GM23338 (cell line): ENCODE data around the gene RAB11A.

Experiments
- CREB1 ChIP-seq: fragments of 250-450 bp; sonication (Bioruptor Pico); IDR thresholded peaks from 2 replicates; pipeline ENCODE4 v1.5.0; 2020; ENCODE audit warnings: low read depth, mild to moderate bottlenecking, moderate library complexity
- ETS1 ChIP-seq: IDR thresholded peaks from 2 replicates; pipeline ENCODE4 v1.6.1; 2016; ENCODE audit warnings: antibody characterized with exemption
- EZH2 ChIP-seq: fragments of 200-600 bp; sonication (generic); IDR thresholded peaks from one replicate; pipeline ENCODE4 v1.8.0; 2017; ENCODE audit warnings: antibody characterized with exemption, mild to moderate bottlenecking, low read depth; ENCODE audit not compliant: unreplicated experiment
- EZH2phosphoT487 ChIP-seq: fragments of 200-600 bp; sonication (generic); IDR thresholded peaks from one replicate; pipeline ENCODE4 v1.8.1; 2018; ENCODE audit warnings: antibody characterized with exemption; ENCODE audit not compliant: unreplicated experiment
- JUNB ChIP-seq: IDR thresholded peaks from one replicate; pipeline ENCODE4 v1.6.1; 2016; ENCODE audit warnings: antibody characterized with exemption; ENCODE audit not compliant: unreplicated experiment
- NANOG ChIP-seq: IDR thresholded peaks from 2 replicates; pipeline ENCODE4 v1.6.1; 2016; ENCODE audit warnings: antibody characterized with exemption, borderline replicate concordance
- POLR2AphosphoS5 ChIP-seq: IDR thresholded peaks from 2 replicates; pipeline ENCODE4 v1.6.1; 2016; ENCODE audit warnings: antibody characterized with exemption, low read depth
- REST ChIP-seq: IDR thresholded peaks from one replicate; pipeline ENCODE4 v1.6.1; 2018; ENCODE audit warnings: antibody characterized with exemption; ENCODE audit not compliant: unreplicated experiment
- STAT1 ChIP-seq: IDR thresholded peaks from one replicate; pipeline ENCODE4 v1.6.1; 2016; ENCODE audit warnings: antibody characterized with exemption; ENCODE audit not compliant: unreplicated experiment
- ZNF114 ChIP-seq: fragments of 250-450 bp; sonication (Bioruptor Pico); IDR thresholded peaks from 2 replicates; pipeline ENCODE4 v1.5.0; 2020; ENCODE audit warnings: mild to moderate bottlenecking, moderate library complexity
- ZNF331 ChIP-seq: fragments of 250-450 bp; sonication (Bioruptor Pico); IDR thresholded peaks from 2 replicates; pipeline ENCODE4 v1.5.0; 2020; ENCODE audit warnings: low read depth, mild to moderate bottlenecking, moderate library complexity
- TF ChIP-seq, protein P1 (sequence below), 2 experiments: fragments of 200-600 bp in 1 of 2; sonication (generic) in 1 of 2; conservative IDR thresholded peaks; 2 replicates each; pipeline versions ENCODE4 v1.5.1 to v1.6.1; 2016 to 2017; ENCODE audit warnings: antibody characterized with exemption in 2 of 2, low read depth in 2 of 2, mild to moderate bottlenecking in 2 of 2, moderate library complexity in 1 of 2

GRCh38 chr15:65939901-65940617, 70.8 kb downstream of the RAB11A start:
- TF ChIP-seq, protein P1, sequence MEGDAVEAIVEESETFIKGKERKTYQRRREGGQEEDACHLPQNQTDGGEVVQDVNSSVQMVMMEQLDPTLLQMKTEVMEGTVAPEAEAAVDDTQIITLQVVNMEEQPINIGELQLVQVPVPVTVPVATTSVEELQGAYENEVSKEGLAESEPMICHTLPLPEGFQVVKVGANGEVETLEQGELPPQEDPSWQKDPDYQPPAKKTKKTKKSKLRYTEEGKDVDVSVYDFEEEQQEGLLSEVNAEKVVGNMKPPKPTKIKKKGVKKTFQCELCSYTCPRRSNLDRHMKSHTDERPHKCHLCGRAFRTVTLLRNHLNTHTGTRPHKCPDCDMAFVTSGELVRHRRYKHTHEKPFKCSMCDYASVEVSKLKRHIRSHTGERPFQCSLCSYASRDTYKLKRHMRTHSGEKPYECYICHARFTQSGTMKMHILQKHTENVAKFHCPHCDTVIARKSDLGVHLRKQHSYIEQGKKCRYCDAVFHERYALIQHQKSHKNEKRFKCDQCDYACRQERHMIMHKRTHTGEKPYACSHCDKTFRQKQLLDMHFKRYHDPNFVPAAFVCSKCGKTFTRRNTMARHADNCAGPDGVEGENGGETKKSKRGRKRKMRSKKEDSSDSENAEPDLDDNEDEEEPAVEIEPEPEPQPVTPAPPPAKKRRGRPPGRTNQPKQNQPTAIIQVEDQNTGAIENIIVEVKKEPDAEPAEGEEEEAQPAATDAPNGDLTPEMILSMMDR (conservative IDR thresholded peaks at IDR 0.05; ENCODE audit: low read depth in 2 of 2): no peak
- no peak for TF ChIP-seq CREB1 (CRISPR knock-in tag)
- TF ChIP-seq EZH2: no peak
- TF ChIP-seq EZH2phosphoT487: no peak
- TF ChIP-seq POLR2AphosphoS5: no peak
- TF ChIP-seq REST: no peak
- no peak for TF ChIP-seq JUNB
- TF ChIP-seq NANOG: no peak
- TF ChIP-seq STAT1: no peak
- TF ChIP-seq ZNF114 (CRISPR knock-in tag): no peak
- no peak for TF ChIP-seq ETS1
- no peak for TF ChIP-seq ZNF331 (CRISPR knock-in tag)
